GM12891 (cell line): Measurements from ENCODE around the gene TPST1.

Experiments used
- POLR2AphosphoS5 ChIP-seq: IDR thresholded peaks from 2 replicates; pipeline ENCODE4 v1.6.1; 2011; ENCODE audit warnings: low read depth, low read length, control low read depth
- TAF1 ChIP-seq: IDR thresholded peaks from 2 replicates; pipeline ENCODE4 v1.6.1; 2011; ENCODE audit warnings: low read depth, low read length, control low read depth

GRCh38 chr7:66207540-66207939, 2.4 kb downstream of the TPST1 start:
- no peak for TF ChIP-seq POLR2AphosphoS5
- no peak for TF ChIP-seq TAF1
